K562 (cell line): ENCODE measurements around the gene MYO15A. TPM values are rescaled to one million over a fixed set of nuclear protein-coding genes. Genes with fewer than 3 reads are reported as not detected.
A peak's percentile ranks its signal among the peaks of the same experiment; 100 is the strongest.

ENCODE experiments used
- FOXP1 ChIP-seq: sonication (generic); formaldehyde crosslinking; IDR thresholded peaks from 2 replicates; pipeline ENCODE4 v1.8.0; 2022; ENCODE audit warnings: mild to moderate bottlenecking, missing genetic modification reagents
- KAT2B ChIP-seq: IDR thresholded peaks from one replicate; pipeline ENCODE4 v1.6.1; 2012; ENCODE audit warnings: low read depth, mild to moderate bottlenecking, control low read depth, inconsistent platforms, low read length, moderate library complexity
- KDM2B ChIP-seq: fragments of 250-450 bp; sonication (Bioruptor Pico); IDR thresholded peaks from 2 replicates; pipeline ENCODE4 v1.8.0; 2021; ENCODE audit warnings: mild to moderate bottlenecking, moderate library complexity
- POU5F1 ChIP-seq: fragments of 150-350 bp; IDR thresholded peaks from 2 replicates; pipeline ENCODE4 v1.6.1; 2014; ENCODE audit warnings: borderline replicate concordance, low read length, low read depth, mild to moderate bottlenecking; ENCODE audit not compliant: partially characterized antibody
- PTBP1 ChIP-seq: fragments of 200-400 bp; formaldehyde crosslinking; IDR thresholded peaks from 2 replicates; pipeline ENCODE4 v1.6.1; 2017; ENCODE audit warnings: low read depth, low read length
- PTRF ChIP-seq: fragments of 450-650 bp; IDR thresholded peaks from 2 replicates; pipeline ENCODE4 v1.6.1; 2016; ENCODE audit warnings: mild to moderate bottlenecking, missing genetic modification characterization, missing compliant biosample characterization
- RBBP5 ChIP-seq: fragments of 200-600 bp; sonication (generic); IDR thresholded peaks from 2 replicates; pipeline ENCODE4 v1.6.1; 2012; ENCODE audit warnings: borderline replicate concordance, mild to moderate bottlenecking, low read length, control low read depth, inconsistent platforms; ENCODE audit not compliant: insufficient read depth, poor library complexity, severe bottlenecking
- SREBF2 ChIP-seq: sonication (generic); formaldehyde crosslinking; IDR thresholded peaks from 2 replicates; pipeline ENCODE4 v1.4.0; 2020; ENCODE audit warnings: mild to moderate bottlenecking, missing genetic modification reagents
- SRSF1 ChIP-seq: fragments of 200-400 bp; formaldehyde crosslinking; IDR thresholded peaks from 2 replicates; pipeline ENCODE4 v1.6.1; 2017; ENCODE audit warnings: mild to moderate bottlenecking, low read depth, low read length, moderate library complexity
- TAF9B ChIP-seq: fragments of 450-650 bp; IDR thresholded peaks from 2 replicates; pipeline ENCODE4 v1.6.1; 2018; ENCODE audit warnings: mild to moderate bottlenecking; ENCODE audit not compliant: partially characterized antibody
- TEAD2 ChIP-seq: fragments of 450-650 bp; IDR thresholded peaks from 2 replicates; pipeline ENCODE4 v1.6.1; 2016; ENCODE audit warnings: missing genetic modification characterization, control low read depth, missing compliant biosample characterization
- TFAM ChIP-seq: fragments of 250-450 bp; sonication (Bioruptor Pico); conservative IDR thresholded peaks from 2 replicates; pipeline ENCODE4 v1.5.0; 2021; ENCODE audit warnings: mild to moderate bottlenecking, moderate library complexity
- TRIM24 ChIP-seq, 2 experiments: fragments of 450-650 bp; IDR thresholded peaks; 2 replicates each; pipeline ENCODE4 v1.6.1; 2016
- ZNF274 ChIP-seq: IDR thresholded peaks from 2 replicates; pipeline ENCODE4 v1.6.1; 2011; ENCODE audit warnings: low read depth, mild to moderate bottlenecking, low read length, moderate library complexity, borderline replicate concordance
- ZNF696 ChIP-seq: fragments of 250-450 bp; sonication (Bioruptor Pico); conservative IDR thresholded peaks from 2 replicates; pipeline ENCODE4 v1.4.0; 2020; ENCODE audit warnings: mild to moderate bottlenecking, moderate library complexity
- ZNF764 ChIP-seq: fragments of 250-450 bp; sonication (Bioruptor Pico); IDR thresholded peaks from 2 replicates; pipeline ENCODE4 v1.4.0; 2020; ENCODE audit warnings: low read depth, mild to moderate bottlenecking, moderate library complexity
- polyA plus RNA-seq, 8 experiments: library from polyadenylated mRNA; depleted of rRNA in 4 of 8; stranded (reverse) in 5 of 8; unstranded in 3 of 8; fragments of >200 nt; fragmentation: Nextera tagmentation in 2 of 8; fragmentation: Illumina TruSeq in 1 of 8; extraction: Ambion mirVana in 2 of 8; extraction: Trizol in 1 of 8; gene quantifications; 2 replicates each; pipeline versions ENCODE4 v1.2.1 to v1.2.3, GENCODE V29; 2011 to 2014; ENCODE audit warnings: inconsistent platforms in 1 of 8, missing spikeins in 1 of 8
- total RNA-seq, 7 experiments: library from RNA; depleted of rRNA in 6 of 7; stranded (reverse); fragments of >200 nt in 6 of 7; fragmentation: Illumina TruSeq in 2 of 7; extraction: Trizol in 2 of 7; gene quantifications; 2 replicates each; pipeline versions ENCODE4 v1.2.1 to v1.2.3, GENCODE V29; 2011 to 2021; ENCODE audit warnings: low replicate concordance in 1 of 7
- TF ChIP-seq, protein P1 (sequence below): fragments of 250-450 bp; sonication (Bioruptor Pico); IDR thresholded peaks from 2 replicates; pipeline ENCODE4 v1.4.0; 2020; ENCODE audit warnings: mild to moderate bottlenecking, moderate library complexity
- TF ChIP-seq, protein P2 (sequence below), 2 experiments: IDR thresholded peaks; 2 replicates each; pipeline ENCODE4 v1.6.1; 2011; ENCODE audit warnings: borderline replicate concordance in 1 of 2, control low read depth in 1 of 2, low read depth in 1 of 2, low read length in 1 of 2, mild to moderate bottlenecking in 1 of 2, mixed read lengths in 1 of 2, moderate library complexity in 1 of 2; ENCODE audit not compliant: insufficient read depth in 1 of 2, insufficient read length in 1 of 2, poor library complexity in 1 of 2, severe bottlenecking in 1 of 2; ENCODE audit errors: extremely low read depth in 1 of 2
- TF ChIP-seq, protein P3 (sequence below): fragments of 450-650 bp; IDR thresholded peaks from 2 replicates; pipeline ENCODE4 v1.6.1; 2016; ENCODE audit warnings: low read depth, mild to moderate bottlenecking, moderate library complexity
- TF ChIP-seq, protein P4 (sequence below): fragments of 250-450 bp; sonication (Bioruptor Pico); IDR thresholded peaks from 2 replicates; pipeline ENCODE4 v1.8.0; 2021; ENCODE audit warnings: borderline replicate concordance, mild to moderate bottlenecking, moderate library complexity; ENCODE audit not compliant: poor library complexity, severe bottlenecking

Gene MYO15A
- total and polyA plus RNA-seq, 9 of the 15 experiments (the other 6 are each of a cell fraction or from before 2014, with no cell fraction given) = 0.05 to 0.88 (median 0.14) TPM; not detected in 1

DNA sequence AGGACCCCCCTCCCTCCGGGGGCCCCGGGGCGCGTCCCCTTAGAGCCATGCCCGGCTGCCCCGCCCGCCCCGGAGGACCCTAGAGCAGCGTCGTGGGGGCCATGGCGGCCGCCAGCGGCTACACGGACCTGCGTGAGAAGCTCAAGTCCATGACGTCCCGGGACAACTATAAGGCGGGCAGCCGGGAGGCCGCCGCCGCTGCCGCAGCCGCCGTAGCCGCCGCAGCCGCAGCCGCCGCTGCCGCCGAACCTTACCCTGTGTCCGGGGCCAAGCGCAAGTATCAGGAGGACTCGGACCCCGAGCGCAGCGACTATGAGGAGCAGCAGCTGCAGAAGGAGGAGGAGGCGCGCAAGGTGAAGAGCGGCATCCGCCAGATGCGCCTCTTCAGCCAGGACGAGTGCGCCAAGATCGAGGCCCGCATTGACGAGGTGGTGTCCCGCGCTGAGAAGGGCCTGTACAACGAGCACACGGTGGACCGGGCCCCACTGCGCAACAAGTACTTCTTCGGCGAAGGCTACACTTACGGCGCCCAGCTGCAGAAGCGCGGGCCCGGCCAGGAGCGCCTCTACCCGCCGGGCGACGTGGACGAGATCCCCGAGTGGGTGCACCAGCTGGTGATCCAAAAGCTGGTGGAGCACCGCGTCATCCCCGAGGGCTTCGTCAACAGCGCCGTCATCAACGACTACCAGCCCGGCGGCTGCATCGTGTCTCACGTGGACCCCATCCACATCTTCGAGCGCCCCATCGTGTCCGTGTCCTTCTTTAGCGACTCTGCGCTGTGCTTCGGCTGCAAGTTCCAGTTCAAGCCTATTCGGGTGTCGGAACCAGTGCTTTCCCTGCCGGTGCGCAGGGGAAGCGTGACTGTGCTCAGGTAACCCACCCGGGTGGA lies 75.8 kb downstream of the MYO15A start (continued):
- TF ChIP-seq, protein P1, sequence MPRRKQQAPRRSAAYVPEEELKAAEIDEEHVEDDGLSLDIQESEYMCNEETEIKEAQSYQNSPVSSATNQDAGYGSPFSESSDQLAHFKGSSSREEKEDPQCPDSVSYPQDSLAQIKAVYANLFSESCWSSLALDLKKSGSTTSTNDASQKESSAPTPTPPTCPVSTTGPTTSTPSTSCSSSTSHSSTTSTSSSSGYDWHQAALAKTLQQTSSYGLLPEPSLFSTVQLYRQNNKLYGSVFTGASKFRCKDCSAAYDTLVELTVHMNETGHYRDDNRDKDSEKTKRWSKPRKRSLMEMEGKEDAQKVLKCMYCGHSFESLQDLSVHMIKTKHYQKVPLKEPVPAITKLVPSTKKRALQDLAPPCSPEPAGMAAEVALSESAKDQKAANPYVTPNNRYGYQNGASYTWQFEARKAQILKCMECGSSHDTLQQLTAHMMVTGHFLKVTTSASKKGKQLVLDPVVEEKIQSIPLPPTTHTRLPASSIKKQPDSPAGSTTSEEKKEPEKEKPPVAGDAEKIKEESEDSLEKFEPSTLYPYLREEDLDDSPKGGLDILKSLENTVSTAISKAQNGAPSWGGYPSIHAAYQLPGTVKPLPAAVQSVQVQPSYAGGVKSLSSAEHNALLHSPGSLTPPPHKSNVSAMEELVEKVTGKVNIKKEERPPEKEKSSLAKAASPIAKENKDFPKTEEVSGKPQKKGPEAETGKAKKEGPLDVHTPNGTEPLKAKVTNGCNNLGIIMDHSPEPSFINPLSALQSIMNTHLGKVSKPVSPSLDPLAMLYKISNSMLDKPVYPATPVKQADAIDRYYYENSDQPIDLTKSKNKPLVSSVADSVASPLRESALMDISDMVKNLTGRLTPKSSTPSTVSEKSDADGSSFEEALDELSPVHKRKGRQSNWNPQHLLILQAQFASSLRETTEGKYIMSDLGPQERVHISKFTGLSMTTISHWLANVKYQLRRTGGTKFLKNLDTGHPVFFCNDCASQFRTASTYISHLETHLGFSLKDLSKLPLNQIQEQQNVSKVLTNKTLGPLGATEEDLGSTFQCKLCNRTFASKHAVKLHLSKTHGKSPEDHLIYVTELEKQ (CRISPR knock-in tag) = no peak
- TF ChIP-seq ZNF696 = no peak
- TF ChIP-seq TEAD2 (tag) = no peak
- TF ChIP-seq TFAM (CRISPR knock-in tag) = no peak
- TF ChIP-seq, protein P2, sequence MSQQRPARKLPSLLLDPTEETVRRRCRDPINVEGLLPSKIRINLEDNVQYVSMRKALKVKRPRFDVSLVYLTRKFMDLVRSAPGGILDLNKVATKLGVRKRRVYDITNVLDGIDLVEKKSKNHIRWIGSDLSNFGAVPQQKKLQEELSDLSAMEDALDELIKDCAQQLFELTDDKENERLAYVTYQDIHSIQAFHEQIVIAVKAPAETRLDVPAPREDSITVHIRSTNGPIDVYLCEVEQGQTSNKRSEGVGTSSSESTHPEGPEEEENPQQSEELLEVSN (IDR thresholded peaks at IDR 0.05; ENCODE audit: borderline replicate concordance in 1 of 2, extremely low read depth in 1 of 2, insufficient read depth in 1 of 2, insufficient read length in 1 of 2, low read depth in 1 of 2, low read length in 1 of 2, poor library complexity in 1 of 2, severe bottlenecking in 1 of 2) = peak; percentile 56 to 74
- TF ChIP-seq, protein P3, sequence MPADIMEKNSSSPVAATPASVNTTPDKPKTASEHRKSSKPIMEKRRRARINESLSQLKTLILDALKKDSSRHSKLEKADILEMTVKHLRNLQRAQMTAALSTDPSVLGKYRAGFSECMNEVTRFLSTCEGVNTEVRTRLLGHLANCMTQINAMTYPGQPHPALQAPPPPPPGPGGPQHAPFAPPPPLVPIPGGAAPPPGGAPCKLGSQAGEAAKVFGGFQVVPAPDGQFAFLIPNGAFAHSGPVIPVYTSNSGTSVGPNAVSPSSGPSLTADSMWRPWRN = no peak
- TF ChIP-seq TRIM24 (IDR thresholded peaks at IDR 0.05) = no peak
- TF ChIP-seq, protein P4, sequence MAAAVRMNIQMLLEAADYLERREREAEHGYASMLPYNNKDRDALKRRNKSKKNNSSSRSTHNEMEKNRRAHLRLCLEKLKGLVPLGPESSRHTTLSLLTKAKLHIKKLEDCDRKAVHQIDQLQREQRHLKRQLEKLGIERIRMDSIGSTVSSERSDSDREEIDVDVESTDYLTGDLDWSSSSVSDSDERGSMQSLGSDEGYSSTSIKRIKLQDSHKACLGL (CRISPR knock-in tag) = no peak
- TF ChIP-seq ZNF274 = no peak
- no peak for TF ChIP-seq PTBP1
- no peak for TF ChIP-seq KAT2B
- TF ChIP-seq SRSF1 = no peak
- TF ChIP-seq POU5F1 = no peak
- no peak for TF ChIP-seq SREBF2 (CRISPR knock-in tag)
- TF ChIP-seq FOXP1 (CRISPR knock-in tag) = peak; percentile 55; the same call in 1 of the 2 replicates
- TF ChIP-seq ZNF764 (CRISPR knock-in tag) = no peak
- no peak for TF ChIP-seq TAF9B
- no peak for TF ChIP-seq KDM2B (CRISPR knock-in tag)
- peak; percentile 17 for TF ChIP-seq RBBP5
- no peak for TF ChIP-seq PTRF (tag)
